Testis (tissue), 2 donors: ENCODE results near the gene TTLL5.

ENCODE experiments used
- POLR2A ChIP-seq: fragments of 450-650 bp; IDR thresholded peaks from one replicate; pipeline ENCODE4 v1.6.1; 2017; ENCODE audit warnings: antibody characterized with exemption, mild to moderate bottlenecking, moderate library complexity
- TF ChIP-seq, protein P1 (sequence below), 3 experiments: fragments of 450-650 bp in 2 of 3; fragments of 200-600 bp in 1 of 3; sonication (generic) in 1 of 3; IDR thresholded peaks; one replicate each; pipeline ENCODE4 v1.5.1; 2016 to 2019; ENCODE audit warnings: antibody characterized with exemption in 3 of 3, mild to moderate bottlenecking in 2 of 3, moderate library complexity in 1 of 3

DNA sequence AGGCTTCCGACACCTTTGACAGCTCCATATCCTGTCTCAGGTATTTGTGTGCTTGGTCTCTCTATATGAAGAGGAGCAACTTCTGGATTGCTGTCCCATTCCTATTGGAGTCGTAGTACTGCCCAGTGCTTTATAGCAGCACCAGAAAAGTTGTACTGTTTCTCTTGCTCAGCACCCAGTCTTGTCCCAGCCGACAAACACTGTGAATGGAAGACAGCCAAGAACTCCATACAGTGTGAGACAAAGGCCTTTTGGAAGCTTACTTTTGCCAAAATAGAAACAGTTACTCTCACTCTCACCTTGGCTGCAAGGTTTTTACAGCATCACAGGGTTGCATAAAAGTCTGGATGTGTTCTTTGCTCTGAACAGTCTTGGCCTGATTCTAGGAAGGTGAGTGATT is 215.5 kb downstream of the TTLL5 start:
- TF ChIP-seq POLR2A, result no peak
- TF ChIP-seq, protein P1, sequence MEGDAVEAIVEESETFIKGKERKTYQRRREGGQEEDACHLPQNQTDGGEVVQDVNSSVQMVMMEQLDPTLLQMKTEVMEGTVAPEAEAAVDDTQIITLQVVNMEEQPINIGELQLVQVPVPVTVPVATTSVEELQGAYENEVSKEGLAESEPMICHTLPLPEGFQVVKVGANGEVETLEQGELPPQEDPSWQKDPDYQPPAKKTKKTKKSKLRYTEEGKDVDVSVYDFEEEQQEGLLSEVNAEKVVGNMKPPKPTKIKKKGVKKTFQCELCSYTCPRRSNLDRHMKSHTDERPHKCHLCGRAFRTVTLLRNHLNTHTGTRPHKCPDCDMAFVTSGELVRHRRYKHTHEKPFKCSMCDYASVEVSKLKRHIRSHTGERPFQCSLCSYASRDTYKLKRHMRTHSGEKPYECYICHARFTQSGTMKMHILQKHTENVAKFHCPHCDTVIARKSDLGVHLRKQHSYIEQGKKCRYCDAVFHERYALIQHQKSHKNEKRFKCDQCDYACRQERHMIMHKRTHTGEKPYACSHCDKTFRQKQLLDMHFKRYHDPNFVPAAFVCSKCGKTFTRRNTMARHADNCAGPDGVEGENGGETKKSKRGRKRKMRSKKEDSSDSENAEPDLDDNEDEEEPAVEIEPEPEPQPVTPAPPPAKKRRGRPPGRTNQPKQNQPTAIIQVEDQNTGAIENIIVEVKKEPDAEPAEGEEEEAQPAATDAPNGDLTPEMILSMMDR (IDR thresholded peaks at IDR 0.05), result no peak
